GF-D8 (cell line): Measurements from ENCODE around the gene MAST3.
"Not testable (repeated sequence)": the region's sequence is repeated elsewhere in the genome, so short reads cannot be mapped to it uniquely, and the experiment has no call there.

ENCODE experiments used
- DNase-seq: peaks from one replicate; lab custom pipeline; 2025; lab: John Stamatoyannopoulos, UW

Gene MAST3

DNA sequence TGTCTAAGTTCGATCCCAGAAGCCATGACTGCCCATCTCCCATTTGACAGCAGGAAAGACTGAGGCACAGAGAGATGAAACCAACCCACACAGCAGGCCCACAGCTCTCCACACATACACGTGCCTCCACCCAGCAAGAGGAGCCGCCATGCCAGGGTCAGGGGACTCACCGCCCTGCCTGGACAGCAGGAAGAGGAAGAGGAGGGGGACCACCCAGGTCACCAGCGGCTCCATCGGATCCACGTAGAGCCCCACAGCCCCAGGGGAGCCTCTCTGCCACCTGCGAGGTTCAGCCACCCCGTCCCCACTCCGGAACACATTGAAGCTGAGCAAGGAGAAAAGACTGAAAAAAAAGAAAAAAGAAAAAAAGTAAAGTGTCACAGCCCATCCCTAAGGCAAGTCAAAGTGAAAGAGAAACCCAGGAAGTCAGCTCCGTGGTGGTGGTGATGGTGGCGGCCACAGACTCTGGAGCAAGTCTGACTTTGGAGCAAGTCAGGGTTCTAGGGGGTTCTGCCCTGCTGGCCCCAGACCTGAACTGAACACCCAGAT is 10.9 kb upstream of the MAST3 start, which contains the start of gene IL12RB1:
Gene IL12RB1 (minus strand): TSS at position 345 of the 549 bp plus-strand sequence. CDS start 111 bp downstream, at position 234.
- DNase-seq, result no peak

DNA sequence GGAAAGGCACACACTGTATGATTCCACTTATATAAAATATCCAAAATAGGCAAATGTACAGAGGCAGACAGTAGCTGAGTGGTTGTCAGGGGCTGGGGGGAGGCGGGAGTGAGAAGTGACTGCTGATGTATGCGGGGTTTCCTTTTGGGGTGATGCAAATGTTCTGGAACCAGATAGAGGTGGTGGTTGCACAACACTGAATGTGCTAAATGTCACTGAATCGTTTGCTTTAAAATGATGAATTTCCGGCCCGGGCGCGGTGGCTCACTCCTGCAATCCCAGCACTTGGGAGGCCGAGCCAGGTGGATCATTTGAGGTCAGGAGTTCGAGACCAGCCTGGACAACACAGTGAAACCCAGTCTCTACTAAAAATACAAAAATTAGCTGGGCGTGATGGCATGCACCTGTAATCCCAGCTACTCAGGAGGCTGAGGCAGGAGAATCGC is 8.5 kb upstream of the MAST3 start:
- DNase-seq, result peak; percentile 84

DNA sequence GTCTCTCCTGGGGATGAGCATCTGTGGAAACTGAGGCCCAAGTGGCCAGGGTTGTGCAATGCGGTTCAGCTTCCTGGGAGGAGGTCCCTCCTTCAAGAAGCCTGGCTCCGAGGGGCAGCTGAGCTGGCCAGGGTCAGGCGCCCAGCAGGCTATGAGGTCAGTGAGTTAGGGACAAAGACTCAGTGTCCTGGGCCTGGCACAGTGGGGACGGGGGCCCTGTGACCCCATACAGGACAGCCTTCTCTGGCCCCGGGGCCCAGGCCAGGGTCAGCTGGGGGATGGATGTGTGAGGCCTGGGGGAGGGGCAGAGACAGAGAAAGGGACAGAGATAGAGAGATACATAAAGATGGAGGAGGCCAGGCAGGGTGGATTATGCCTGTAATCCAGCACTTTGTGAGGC is 7.9 kb upstream of the MAST3 start:
- DNase-seq, result no peak

DNA sequence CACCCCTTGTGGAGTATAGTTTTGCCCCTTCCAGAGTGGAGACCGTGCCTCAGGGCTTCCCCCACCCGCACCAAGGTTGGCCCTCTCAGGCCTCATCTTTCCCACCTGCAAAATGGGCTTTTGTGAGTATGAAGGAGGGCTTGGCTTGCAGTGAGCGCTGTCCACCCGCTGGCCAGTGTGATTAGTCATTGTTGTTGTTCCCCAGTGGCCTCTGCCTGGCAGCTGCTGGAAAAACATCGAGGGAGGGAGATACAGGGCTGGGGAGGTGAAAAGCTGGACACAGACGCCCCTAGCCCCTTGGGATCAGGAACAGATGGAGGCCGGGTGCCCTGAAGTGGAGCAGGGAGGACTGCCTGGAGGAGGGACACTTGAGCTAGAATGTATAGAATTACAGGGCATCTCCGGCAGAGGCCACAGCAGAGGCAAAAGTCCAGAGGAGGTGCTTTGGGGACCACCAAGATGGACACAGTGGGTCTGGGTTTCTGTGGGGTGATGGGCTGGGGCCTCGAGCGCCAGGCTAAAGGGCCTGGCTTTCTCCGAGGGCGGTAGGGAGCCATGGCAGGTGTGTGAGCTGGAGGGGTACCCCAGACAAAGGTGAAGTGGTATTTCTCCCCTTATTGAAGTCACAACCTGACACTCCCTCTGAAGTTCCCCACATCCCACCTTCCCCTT is 6.9 kb upstream of the MAST3 start:
- no peak for DNase-seq

DNA sequence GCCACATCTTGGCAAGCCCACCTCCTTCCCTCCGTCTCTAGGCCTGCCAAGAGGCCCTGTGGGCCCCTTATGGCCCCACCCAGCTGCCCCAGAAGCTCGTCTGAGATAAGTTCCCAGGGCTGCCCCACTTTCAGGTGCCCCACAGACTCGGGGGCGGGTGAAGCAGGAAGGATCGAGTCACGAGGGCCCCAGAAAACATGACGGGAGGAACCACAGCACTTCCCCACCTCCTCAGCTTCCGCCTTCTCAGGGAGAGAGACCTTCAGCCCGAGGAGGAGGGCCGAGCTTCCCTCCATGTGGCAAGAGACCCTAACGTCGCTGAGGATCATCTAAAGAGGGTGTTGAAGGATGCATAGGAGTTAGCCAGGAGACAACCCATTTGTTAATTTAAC is 6.4 kb upstream of the MAST3 start:
- DNase-seq, result peak; percentile 80

DNA sequence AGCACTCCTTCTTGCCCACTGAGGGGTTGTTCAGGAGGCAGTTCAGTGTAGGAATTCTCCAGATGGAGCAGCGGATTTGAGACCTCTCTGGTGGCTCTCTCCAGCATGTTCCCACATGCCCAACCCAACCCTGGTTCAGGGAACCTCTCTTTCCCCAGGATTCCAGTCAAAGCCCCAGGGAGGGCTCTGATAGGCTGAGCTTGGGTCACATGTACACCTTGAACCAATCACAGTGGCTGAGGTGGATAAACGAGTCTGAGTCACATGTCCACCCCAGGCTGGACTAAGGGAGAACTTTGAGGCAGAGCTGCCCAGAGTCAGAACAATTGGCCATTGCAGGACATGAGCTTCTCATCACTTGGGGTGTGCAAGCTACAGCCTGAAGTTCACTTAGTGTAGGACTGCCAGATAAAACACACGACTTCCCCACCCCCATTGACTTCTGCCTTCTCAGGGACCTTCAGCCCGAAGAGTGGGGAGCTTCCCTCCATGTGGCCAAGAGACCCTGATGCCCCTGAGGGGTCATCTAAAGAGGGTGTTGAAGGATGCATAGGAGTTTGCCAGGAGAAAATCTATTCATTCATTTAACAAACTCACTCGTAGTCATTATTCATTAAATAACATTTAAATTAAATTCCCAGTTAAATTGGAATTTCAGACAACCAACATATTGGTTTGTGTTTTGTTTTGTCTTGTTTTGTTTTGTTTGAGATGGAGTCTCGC is 4.0 kb upstream of the MAST3 start:
- DNase-seq, result no peak

DNA sequence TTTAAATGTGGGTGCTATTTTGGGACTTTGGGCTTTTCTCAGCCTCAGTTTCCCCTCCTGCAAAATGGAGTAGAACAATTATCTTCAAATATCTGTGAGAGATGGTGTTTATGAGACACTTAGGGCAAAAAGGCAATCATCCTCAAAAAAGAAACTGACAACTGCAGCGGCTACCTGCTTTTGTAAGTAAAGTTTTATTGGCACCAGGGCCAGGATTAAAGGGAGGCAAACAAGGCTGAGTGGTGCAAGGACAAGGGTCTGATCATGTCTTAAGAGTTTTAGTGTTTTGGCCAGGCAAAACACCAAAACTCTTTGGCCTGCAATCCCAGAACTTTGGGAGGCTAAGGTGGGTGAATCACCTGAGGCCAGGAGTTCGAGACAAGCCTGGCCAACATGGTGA is 1.3 kb upstream of the MAST3 start:
- no peak for DNase-seq

DNA sequence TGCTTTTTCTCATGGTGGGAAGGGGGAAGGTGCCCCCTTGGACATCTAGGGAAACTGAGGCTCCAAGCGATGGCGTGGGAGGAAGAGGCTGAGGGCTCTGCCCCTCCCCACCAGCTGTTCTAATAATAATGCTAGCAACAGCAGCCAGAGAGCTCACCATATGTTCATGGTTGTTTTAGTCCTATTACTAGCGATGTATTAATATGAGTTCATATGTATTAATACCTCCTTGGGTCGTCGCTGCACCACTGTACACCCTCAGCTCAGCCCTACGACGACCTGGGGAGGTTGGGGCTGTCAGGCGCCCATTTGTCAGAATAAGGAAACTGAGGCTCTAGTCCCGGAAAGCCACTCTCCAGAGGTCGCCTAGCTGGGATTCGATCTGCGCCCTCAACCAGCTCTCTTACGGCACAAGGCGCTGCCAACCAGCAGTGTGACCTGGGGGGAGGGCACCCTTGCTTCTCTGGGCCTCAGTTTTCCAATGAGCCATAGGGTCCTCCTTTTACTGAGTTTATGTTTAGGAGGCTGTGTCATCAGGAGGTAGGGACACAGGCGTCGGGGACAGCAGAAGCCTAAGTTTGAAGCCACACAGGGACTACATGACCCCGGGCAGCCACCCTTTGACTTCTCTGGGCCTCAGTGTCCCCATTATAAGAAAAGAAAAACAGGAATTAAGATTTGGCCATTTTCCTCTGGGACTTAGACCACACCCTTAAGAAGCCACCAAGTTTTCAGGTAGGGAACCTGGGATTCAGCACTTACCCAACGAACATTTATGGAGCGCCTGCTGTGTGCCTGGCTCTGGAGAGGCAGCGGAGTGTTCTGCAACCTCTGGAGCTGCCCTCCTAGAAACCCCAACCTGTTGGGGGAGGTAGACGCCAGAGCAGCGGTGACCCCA is 664 bp downstream of the MAST3 start:
- DNase-seq, result no peak

DNA sequence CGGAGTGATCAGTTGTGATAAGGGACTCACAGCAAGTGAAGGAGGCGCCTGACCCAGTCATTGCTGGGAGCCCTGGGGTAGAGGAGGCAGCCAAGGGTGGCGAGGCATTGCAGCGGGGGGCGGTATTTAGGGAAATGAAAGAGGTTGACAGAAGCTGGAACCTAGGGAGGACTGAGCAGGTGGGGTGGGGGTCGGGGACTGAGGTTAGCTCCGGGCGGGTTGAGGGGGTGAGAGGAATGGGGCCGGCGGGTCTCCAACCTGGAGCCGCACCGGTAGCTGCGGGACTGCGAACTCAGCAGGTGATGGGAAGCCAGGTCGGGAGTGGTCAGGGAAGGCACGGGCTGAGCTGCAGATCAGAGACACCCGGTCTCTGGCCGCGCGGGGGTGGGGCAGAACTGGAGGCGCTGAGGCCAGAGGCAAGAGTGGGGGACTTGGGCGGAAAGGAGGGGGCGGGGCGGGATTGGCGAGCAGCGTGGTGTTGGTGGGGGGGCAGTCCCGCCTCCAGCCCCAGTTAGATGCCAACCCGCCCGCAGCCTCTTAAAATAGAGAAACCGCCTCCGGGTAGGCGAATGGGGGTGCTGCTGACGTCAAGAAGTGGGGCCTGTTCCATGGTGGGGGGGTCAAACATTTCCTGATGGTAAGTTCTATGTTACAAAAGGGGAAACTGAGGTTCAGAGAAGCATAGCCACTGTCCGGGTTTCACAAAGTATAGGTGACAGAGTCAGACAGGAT is 1.5 kb downstream of the MAST3 start:
- DNase-seq, result no peak

DNA sequence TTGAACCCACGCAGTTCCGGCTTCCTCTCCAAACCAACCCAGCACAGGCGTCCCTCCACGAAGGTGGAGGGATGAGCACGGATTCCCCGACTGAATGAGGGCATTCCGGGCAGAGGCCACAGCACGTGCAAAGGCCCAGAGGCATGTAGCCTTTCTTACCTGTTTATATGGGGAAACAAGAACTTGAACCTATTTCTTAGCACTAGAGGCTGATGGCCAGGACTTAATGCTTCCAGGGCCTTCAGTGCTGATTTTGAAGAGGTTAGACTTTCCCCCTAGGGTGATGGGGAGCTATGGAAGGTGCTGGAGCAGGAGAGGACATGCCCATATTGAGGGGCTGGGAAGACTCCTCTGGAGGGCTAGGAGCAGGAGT is 2.0 kb downstream of the MAST3 start:
- DNase-seq, result no peak

DNA sequence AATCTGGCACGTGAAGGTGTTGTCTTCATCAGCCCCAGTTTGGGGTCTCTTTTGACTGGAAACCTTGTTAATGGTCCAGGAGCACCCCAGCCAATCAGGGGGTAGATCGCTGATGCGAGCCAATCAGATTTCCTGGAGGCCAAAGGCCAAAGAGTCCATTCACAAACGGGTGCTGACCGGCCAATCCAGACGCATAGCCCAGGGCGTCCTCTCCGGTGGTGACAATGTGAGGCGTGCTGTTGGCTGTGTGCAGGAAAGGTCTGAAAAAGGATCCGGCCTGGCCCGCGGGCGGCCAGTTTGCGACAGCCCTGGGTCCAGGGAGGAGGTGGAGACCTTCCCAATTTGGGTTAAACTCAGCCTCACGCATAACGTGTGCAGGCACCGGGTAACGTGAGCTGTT is 3.1 kb downstream of the MAST3 start:
- DNase-seq, result no peak

DNA sequence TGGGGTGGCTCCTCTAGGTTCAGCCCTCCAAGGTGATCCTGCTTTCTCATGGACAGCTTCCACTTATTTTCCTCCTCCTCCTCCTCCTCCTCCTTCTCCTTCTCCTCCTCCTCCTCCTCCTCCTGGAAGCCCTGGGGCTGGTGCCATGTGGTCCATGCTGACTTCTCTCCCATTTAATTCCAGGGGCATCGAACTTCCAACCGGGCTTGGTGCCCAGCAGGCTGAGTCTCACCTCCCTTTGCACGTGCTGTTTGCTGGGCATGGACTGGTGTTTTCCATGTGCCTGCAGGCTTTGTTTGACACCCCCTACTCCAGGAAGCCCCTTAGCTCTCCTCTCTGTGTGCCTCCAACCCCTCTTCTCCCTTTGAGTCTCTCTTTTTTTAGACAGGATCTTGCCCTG is 3.7 kb downstream of the MAST3 start:
- no peak for DNase-seq

DNA sequence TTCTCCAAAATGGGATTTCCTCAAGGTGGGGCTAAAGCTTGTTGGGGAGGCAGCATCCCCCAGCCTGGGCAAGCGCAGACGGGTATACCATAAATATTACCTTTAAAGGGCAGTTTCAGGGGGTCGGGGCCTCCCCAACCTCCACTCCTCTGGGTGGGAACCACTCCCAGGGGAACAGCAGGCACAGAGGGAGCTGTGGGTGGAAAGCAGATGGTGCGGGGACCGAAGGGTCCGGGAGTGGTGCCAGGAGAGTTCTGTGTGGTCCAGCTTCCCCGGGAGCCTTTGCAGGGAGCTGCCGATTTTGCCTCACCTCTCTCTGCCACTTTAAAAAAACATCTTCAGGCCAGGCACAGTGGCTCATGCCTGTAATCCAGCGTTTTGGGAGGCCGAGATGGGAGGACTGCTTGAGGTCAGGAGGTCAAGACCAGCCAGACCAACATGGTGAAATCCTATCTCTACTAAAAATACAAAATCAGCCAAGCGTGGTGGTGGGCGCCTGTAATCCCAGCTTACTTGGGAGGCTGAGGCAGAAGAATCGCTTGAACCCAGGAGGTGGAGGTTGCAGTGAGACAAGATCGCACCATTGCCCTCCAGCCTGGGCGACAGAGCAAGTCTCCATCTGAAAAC is 5.5 kb downstream of the MAST3 start:
- no peak for DNase-seq

DNA sequence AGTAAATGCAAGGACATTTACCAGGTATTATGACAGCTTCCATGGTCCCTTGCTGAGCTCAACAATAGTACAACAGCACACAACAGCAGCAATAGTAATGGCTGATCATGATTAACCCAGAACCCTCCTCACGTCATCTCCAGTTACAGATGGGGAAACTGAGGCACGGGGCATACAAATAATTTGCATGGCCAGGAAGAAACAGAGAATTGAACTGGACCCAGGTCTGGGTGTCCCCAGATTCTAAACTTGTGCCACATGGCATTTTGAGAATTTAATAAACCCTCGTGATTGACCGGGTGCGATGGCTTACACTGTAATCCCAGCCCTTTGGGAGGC is 7.2 kb downstream of the MAST3 start:
- no peak for DNase-seq

DNA sequence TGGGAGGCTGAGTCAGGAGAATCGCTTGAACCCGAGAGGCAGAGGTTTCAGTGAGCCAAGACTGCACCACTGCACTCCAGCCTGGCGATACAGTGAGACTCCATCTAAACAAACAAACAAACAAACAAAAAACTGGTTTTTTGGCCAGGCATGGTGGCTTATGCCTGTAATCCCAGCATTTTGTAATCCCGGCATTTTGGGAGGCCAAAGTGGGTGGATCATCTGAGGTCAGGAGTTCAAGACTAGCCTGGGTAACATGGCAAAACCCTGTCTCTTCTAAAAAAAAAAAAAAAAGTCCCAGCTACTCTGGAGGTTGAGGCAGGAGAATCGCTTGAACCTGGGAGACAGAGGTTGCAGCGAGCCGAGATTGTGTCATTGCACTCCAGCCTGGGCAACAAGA is 7.7 kb downstream of the MAST3 start:
- DNase-seq, result not testable (repeated sequence)

DNA sequence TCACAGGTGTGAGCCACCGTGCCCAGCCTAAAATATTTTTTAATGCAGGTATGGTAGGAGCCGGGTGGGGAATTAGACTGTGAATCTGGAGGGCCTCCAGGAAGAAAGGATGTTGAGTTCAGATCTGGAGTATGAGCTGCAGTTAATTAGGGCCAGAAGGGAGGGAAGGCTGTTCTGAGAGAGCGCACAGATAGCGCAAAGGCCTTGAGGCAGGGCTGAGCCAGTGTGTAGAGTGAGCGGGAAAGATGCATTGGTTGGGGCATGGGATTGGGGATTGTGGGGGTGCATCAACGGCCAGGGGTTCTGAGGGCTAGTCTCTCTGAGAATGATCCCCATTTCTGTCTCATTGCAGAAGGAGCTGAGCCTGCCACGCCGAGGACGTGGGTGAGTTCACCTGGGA is 9.7 kb downstream of the MAST3 start:
- DNase-seq, result peak; percentile 26

DNA sequence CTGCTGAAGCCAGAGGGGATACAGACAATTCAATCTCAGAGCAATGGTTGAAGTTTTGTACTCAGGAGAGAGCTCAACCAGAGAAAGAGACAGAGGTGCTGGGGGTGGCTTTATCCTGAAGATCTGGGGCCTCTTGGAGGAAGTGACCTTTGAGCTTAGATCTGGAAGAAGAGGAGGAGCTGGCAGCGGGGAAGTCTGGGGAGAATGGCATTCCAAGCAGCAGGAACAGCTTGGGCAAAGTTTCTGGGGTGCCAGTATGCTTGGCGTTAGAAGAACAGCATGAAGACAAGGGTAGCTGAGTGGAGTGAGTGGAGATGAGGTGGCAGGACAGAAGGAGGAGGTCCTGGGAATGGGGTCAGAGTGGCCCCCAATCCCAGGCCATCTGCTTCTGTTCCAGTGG is 11.3 kb downstream of the MAST3 start:
- no peak for DNase-seq

DNA sequence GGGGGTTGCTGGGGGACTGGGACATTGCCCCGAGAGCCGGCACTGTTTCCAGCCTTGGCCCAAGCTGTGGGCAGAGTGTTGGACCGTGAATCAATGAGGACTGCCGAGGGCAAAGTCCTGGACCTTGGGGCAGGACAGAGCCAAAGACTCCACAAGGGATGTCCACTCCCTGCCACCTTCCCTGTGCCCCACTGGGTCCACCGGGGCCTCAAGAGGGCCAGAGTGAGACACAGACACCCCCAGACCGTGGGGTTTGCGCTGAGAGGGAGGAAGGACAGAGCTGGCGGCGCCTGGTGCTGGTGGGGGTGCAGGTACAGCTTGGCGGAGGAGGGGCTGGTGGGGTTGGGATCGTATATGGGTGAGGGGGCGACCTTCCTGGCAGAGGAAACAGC is 11.8 kb downstream of the MAST3 start:
- no peak for DNase-seq

DNA sequence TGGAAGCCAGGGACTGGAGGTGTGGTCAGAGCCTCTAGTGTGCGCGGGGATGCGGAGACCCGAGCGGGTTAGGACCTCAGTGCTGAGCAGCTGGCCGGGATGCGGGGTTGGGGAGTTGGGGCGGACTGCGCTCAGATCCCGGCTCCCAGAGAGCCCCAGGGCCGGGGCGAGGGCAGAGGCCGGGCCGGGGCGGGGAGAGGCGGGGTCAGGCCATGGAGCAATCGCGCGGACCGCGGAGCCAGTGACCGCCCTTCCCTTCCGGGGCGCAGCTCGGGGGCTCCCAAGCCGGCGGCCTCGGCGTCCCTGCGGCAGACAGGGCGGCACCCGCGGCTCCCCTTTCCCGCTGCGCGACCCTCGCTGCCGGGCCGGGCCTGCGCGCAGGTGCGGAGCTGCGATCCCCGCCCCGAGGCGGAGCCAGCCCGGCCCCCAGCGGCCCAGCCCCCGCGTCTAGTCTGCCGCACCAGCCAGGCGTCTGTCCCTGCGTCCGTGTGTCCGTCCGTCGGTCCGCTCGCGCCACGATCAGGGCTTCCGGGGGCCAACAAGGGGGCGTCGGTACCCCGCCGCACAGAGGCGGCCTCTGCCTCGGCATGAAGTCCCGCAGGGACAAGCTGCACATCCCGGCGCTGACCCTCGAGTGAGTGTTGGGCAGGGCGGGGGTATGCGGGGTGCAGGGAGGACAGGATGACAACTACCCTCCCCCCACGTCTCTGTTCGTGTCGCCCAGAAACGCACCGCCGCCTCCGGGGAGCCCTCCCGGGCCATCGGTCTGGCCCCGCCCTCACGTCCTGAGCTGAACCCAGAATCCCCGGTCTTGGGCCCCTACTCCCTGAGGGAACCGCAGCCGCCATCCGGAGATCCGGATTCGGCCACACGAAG is 12.4 kb downstream of the MAST3 start:
- DNase-seq, result no peak

DNA sequence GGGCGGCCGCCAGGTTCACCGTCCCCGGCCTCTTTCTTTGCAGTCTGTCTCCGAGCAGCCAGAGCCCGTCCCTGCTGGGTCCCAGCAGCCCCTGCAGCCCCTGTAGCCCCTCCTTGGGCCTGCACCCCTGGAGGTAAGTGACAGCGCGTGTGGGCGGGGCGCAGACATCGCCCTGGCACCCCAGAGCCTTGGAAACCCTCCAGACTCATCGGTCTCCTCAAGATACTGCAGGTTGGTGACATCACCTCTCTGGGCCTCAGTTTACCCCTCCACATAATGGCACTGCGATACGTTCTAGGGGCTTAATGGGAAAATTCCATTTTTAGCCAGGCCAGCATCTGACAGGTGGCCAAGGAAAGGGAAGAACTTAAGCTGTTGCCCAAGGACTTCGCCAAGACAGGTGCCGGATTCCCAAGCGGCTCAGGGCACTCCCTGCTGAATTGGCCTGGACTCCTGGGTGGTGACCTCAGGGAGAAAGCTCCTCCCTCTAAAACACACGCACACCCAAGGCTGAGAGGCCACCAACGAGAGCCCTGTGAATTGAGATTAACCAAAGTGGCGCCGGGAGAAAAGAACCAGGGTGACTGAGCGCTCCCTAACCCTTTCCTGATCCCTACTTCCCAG is 13.1 kb downstream of the MAST3 start:
- DNase-seq, result no peak
